ENCODE measurements around the gene MPHOSPH10. TPM values are rescaled to one million over a fixed set of nuclear protein-coding genes. Genes with fewer than 3 reads are reported as not detected.

The MPHOSPH10 gene
- 10 to 100 TPM in 1 of 2 donors, 1 to 10 TPM in 1; 9.3 to 16.0 TPM for total RNA-seq

GRCh38 chr2:71130152-71130904 lies at the start of gene MPHOSPH10, which contains the start of gene MCEE:
MPHOSPH10 (plus strand) TSS chr2:71130634; CDS start chr2:71130666, 32 bp downstream.
MCEE (minus strand) TSS chr2:71130229; CDS start chr2:71130219, 10 bp downstream.

Small RNA genes within 50 kb of the gene (small RNA-seq; reads per million reads assigned to genes)
- 0 reads per million in 2 donors for gene AC007881.1

Other genes with a start within 250 kb of the MPHOSPH10 start
- 1 to 10 TPM; 5.7 to 7.6 TPM for gene VAX2, start 230.1 kb upstream of the MPHOSPH10 start, total RNA-seq
- 1 to 10 TPM in 1 of 2 donors, under 1 TPM in 1; 0.33 to 1.4 TPM for gene ATP6V1B1, start 194.7 kb upstream of the MPHOSPH10 start, total RNA-seq
- 1 to 10 TPM in 1 of 2 donors, under 1 TPM in 1; 0.67 to 1.4 TPM for gene ANKRD53, start 152.0 kb upstream of the MPHOSPH10 start, total RNA-seq
- 10 to 100 TPM; 21.0 to 21.6 TPM for gene TEX261, start 135.8 kb upstream of the MPHOSPH10 start, total RNA-seq
- gene NAGK, start 62.0 kb upstream of the MPHOSPH10 start, total RNA-seq, result 10 to 100 TPM; 55.1 to 75.3 TPM
- gene MCEE, start 405 bp upstream of the MPHOSPH10 start, total RNA-seq, result 1 to 10 TPM; 4.0 to 6.2 TPM
- gene PAIP2B, start 96.5 kb downstream of the MPHOSPH10 start, total RNA-seq, result under 1 TPM; 0.33 to 0.34 TPM
- 10 to 100 TPM; 82.9 to 90.5 TPM for gene ZNF638, start 201.1 kb downstream of the MPHOSPH10 start, total RNA-seq

Data from melanocyte of skin (primary cell).